HG03457 (cell line): ENCODE results near the gene ZNF415.
"Not testable (repeated sequence)": the region's sequence is repeated elsewhere in the genome, so short reads cannot be mapped to it uniquely, and the experiment has no call there.

ENCODE experiments used
- ATAC-seq: cut with Tn5 transposase; IDR thresholded peaks from one replicate; pipeline ENCODE4 v1.9.1; 2021; ENCODE audit warnings: moderate number of reproducible peaks; ENCODE audit not compliant: unreplicated experiment

Gene ZNF415

DNA sequence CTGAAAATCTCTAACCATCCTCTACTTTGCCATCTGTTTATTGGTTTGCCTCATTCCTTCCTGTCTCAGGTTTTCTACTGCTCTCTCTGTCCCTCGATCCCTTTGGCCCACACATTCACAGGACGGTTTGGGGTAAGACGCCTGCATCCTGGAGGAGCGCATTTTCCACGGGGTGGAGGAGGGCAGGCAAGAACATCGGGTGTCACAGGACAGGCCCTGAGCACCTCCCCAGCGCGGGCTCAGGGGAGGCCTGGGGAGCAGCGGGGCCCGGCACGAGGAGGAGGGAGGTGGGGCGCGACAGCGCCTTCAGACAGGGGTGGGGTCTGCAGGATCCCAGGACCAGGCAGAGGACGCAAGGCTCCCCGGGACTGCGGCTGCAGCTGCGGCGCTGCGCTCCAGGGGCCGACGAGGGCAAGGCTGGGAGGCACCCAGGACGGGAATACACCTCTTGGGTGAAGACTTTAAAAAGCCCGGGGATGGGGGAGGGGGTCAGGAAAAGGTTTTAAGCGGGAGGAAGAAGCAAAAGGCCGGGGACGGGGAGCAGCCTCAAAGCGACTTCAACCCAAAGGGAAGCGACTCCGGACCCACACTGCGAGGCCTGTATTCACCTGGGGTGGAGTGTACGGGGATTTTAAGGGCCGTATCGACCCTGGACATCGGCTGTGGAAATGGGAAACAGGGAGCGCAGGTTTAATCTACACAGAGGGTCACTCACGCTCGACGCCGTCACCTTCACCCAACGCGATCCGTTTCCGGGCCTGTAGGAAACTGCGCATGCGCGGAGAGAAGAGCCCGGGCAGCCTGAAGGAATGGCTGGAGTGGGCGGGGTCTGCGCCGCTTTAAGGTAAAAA is at the start of gene ZNF415:
Gene ZNF415, minus strand, starts transcription at position 770 of the 851 bp plus-strand sequence. CDS start 10,234 bp downstream, outside the sequence.
- no peak for ATAC-seq

DNA sequence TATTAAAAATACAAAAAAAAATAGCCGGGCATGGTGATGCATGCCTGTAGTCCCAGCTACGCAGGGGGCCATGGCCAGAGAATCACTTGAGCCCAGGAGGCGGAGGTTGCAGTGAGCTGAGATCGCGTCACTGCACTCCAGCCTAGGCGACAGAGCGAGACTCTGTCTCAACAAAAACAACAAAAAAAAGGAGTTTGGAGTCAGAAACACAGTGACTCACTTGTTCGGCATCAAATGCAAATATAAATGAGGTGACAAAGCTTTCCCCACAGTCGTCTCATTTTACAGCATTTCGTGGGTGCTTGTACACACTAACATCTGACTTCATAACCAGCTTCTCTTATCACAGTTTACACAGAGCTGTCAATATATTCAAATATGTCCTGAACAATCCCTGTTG is 49.5 kb upstream of the ZNF415 start:
- ATAC-seq: no peak

DNA sequence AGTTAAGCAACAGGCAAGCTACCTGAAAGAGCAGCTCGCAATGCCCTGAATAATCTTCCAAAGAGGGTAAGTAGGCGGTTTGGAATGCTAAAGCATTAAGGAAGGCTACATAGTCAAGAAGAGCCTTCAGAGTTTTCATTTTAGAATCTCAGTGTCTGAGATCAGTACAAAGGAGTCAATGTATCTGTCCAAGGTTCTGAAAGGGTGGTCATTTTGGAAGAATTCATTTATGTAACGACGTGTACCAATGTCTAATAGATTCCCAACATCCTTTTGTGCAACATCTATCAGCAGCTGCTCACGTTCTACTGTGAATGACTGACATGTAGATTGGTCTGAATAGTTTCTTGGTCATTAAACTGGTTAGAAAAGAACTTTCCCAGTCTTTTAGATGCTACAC is 45.3 kb upstream of the ZNF415 start:
- ATAC-seq: no peak

DNA sequence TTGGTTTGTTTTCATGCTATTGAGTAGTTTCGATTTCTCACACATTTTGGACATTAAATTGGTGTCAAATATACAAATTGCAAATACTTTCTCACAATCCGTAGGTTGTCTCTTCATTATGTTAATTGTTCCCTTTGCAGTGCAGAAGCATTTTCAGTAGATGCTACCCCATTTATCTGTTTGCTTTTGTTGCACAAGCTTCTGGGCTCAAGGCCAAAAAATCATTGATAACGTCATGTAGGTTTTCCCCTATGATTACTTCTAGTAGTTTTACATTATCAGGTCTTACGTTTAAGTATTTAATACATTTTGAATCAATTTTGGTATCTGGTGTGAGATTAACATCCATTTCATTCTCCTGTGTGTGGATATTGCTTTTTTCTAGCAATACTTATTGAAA is 40.2 kb upstream of the ZNF415 start:
- no peak for ATAC-seq

DNA sequence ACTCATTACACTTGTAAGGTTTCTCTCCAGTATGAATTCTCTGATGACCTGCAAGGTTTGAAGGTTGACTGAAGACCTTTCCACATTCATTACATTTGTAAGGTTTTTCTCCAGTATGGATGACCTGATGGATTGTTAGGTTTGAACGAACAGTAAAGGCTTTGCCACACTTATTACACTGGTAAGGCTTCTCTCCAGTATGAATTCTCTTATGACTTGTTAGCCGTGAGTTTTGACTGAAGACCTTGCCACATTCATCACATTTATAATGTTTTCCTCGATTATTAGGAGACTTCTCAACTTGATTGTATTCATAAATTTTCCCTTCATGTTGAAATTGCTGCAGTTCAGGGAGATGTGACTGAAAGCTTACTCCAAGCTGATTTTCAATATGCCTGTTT is 33.0 kb upstream of the ZNF415 start:
- no peak for ATAC-seq

DNA sequence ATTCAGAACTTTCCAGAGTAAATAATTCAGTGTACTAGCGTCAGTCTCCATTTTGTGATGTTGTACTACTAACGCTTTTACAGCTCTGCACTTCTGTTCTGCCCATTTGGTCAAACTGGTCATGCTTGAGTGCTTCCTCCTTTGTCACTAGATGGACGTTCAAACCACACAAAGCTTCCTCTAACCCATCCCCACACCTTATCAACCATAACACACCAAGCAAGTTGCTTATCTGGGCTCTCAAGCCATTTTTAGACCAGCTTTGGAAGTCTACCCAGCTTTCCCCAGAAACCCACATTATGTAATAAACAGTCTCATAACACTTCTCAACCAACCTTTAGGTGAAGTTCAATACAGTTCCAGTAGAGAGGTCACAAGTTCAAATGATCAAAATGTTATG is 28.4 kb upstream of the ZNF415 start:
- no peak for ATAC-seq

DNA sequence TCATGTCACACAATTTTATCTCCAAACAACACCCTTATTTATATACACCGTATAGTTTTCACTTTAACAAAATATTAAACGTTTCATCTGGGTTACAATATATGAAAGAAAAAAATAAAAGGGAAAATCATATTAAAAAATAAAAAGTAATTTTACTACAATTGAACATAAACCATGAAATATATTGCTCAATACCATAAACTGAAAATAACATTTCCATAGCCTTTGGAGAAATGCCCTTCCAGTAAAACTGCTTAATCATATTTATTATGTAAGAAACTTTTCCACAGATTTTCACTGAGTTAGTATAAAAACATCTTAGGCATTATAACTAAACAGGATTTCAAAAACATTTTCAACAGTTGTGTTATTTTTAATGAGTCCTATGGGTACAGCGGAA is 27.6 kb upstream of the ZNF415 start:
- ATAC-seq: no peak

DNA sequence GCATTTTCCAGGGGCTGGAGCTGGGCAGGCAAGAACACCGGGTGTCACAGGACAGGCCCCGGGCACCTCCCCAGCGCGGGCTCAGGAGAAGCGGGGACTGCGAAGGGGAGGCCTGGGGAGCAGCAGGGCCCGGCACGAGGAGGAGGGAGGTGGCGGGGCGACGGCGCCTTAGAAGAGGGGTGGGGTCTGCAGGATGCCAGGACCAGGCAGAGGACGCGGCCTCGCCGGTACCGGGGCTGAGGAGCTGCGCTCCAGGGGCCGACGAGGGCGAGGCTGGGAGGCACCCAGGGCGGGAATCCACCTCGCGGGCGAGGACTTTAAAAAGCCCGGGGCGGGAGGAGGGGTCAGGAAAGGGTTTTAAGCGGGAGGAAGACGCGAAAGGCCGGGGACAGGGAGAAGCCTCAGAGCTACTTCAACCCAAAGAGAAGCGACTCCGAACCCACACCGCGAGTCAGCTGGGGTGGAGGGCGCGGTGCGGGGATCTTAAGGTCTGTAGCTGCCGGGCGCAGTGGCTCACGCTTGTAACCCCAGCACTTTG is 25.5 kb upstream of the ZNF415 start:
- ATAC-seq: no peak

DNA sequence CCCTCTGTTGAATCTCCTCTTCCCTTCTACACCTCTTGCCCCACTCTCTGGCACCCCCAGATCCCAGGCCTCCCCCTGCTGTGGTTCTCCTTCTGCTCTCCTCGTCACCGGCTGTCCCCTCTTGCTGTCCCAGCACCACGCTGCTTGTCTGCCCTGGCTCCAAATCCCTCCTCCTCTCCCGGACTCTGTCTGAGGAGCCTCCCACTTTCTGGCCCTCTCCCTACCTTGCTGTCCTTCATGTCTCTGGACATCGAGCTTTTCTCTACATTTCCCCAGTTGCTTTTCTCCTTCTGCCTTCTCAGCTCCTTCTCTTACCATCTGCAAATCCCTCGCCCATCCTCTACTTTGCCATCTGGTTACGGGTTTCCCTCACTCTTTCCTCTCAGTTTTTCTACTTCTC is 24.9 kb upstream of the ZNF415 start:
- ATAC-seq: no peak

DNA sequence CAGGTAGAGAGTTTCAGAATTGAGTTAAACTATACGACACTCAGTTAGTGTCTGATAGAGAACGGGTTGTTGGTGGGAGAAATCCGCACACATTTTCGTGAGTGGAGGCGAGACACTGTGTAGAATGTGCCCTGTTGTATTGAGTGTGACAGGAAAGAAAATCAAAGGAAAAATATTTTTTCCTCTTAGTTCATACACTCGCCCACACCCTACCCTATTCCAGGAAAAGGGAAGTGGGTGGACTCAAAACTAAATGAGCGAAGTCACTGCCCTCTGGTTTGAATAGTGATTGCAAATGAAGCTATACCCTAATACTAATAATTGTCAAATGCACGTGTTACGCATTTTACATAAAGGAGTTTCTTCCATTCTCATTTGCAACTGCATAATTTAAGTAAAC is 24.1 kb upstream of the ZNF415 start:
- ATAC-seq: no peak

DNA sequence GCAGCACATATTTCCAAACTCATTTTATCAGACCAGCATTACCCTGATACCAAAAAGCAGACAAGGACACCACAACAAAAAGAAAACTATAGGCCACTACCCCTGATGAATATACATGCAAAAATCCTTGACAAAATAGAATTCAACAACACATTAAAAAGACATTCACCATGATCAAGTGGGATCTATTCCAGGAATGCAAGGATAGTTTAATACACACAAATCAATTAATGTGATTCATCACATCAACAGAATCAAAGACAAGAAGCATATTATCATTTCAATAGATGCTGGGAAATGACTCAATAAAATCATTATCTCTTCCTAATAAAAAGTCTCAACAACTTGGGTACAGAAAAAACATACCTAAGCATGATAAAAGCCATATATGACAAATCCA is 14.9 kb upstream of the ZNF415 start:
- ATAC-seq: no peak

DNA sequence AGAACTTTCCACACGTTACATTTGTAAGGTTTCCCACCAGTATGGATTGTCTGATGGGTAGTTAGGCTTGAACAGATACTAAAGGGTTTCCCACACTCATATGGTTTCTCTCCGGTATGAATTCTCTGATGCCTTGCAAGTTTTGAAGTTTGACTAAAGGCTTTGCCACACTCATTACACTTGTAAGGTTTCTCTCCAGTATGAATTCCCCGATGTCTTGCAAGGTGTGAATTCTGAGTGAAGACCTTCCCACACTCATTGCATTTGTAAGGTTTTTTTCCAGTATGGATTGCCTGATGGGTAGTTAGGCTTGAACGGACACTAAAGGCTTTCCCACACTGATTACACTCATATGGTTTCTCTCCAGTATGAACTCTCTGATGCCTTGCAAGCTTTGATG is 7.6 kb upstream of the ZNF415 start:
- no peak for ATAC-seq

DNA sequence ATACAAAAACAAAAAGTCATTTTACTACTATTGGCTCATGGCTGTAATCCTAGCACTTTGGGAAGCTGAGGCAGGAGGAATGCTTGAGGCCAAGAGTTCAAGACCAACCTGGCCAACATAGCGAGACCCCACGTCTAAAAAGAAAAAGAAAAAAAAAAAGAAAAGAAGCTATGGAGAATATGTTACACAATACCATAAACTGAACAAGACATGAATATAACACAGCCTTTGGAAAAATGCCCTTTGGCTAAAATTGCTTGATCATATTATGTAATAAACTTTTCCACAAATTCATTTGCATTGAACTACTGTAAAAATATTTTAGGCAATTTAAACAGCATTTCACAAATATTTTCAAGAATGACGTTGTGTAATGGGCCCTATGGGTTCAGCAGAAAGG is 3.7 kb upstream of the ZNF415 start:
- no peak for ATAC-seq

DNA sequence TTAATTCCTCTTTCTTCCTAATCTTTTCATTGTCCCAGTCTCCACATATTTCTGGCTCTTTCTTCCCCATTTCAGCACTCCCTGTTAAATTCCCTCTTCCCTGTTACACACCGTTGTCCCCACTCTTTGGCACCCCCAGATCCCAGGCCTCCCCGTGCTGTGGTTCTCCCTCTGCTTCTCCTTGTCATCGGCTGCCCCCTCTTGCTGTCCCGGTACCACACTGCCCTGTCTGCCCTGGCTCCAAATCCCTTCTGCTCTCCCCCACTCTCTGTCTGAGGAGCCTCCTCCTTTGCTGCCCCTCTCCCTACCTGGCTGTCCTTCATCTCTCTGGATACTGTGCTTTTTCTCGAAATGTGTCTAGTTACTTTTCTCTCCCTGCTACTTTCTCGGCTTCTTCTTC is 983 bp downstream of the ZNF415 start:
- no peak for ATAC-seq

DNA sequence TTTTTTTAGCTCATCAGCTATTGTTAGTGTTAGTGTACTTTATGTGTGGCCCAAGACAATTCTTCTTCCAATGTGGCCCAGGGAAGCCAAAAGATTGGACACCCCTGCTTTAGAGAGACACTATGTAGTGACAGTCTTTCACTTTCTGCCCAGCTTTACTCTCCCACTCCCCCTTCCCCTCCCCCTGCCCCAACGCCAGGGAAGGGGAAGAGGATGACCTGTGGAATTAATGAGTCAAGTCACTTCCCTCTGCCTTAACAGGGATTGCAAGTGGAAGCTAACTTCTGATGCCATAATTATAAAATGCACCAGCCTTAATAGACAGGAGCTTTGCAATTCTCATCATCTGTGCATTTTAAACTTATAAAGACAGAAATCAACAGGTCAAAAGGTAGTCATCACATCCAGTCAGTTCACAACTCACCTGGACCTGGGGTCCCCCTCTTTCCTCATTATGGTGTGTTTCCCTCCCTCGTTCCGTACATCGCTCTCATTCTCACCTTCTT is 1.6 kb downstream of the ZNF415 start:
- ATAC-seq: no peak

DNA sequence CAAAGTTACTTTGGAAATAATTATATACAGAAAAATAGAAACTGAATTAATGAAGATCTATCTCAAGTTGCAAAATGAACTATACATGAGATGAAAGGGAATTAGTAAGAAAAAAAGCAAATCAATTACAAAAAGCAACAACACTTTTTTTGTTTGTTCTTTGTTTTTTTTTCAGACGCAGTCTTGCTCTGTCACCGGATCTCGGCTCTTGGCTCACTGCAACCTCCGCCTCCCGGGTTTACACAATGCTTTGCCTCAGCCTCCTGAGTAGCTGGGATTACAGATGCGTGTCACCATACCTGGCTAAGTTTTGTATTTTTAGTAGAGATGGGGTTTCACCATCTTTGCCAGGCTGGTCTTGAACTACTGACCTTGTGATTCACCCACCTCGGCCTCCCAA is 2.2 kb downstream of the ZNF415 start:
- no peak for ATAC-seq

DNA sequence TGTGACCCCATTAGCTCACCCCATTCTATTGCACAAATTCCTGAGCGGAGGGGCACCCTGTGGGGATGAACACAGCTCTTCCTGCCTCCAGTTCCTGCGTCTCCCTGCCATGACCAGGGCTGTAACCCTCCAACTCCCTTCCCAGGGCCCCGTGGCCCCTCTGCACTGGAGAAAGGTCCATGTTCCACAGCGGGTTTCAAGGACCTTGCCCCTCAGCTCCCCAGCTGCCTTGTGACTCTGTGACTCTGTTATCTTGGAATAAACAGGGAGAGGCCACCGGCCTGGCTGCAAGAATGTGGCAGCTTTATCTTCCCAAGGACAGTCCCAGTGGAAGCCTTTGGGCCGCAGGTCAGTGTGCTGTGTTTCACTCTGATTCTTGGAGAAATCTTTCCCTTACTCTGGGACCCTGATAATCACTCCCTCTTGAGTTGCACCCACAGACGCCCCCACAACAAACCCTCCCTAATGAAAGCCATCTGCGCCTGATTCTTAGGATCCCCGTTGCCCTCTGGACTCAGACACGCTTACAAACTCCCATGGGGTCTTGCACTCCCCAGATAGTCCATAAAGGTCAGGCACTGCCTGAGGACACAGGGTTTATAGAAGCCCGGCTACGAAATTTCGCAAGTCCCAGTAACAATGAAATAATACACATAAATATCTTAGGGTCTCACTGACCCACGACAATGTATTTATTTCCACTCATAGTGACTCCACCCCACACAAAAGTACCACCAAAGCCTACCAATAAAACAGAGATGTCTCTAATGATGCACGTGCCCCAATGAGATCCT is 5.8 kb downstream of the ZNF415 start:
- ATAC-seq: not testable (repeated sequence)

DNA sequence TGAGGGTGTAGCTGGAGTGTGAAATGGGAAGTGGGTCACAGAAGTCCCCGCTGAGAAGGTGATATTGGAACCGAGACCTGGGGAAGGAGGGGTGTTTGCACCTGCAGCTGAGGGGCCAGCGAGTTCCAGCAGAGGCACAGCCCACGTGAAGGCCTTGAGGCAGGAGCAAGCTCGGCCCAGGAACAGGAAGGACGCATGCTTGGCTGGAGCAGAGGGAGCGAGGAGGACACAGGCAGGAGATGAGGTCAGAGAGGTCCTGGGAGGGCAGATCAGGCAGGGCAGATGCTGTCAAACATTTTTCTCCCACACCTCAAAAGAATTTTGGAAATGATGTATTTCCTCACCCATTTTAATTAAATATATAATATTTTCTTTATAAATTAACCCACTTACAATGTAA is 9.3 kb downstream of the ZNF415 start:
- no peak for ATAC-seq

DNA sequence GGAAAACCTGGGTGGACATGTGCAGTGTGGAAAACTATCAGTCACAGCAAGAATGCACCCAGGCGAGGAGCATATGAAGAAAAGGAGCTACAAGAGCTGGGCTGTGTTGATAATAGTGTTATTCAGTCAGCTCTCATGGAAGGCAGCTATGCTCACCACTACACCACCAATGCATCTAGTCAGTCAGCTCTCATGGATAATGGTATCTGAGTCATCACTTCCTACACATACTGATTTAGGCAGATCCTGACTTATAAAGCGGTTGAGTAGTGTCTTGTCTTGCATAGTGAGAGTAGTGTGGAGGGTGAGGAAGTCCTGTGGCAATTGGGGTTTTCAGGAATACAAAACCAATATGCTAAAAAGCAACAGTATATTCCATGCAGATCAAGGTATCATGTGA is 20.4 kb downstream of the ZNF415 start:
- ATAC-seq: no peak

DNA sequence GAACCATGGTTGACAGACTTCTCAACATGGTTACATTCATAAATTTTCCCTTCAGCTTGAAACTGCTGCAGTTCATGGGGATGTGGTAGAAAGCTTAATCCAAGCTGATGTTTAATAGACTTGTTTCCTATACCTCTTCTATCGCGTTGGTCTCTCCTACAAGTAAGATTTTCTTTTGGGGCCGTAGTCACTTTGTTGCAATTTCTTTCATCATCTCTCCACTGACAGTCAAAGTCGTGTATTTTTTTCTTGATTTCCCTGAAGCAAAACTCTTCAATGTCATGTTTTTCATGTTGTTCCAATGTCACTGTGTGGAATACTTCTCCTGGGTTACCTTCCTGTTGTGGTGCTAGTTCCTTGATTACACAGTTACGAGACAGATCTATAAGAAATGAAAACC is 23.2 kb downstream of the ZNF415 start:
- ATAC-seq: no peak

DNA sequence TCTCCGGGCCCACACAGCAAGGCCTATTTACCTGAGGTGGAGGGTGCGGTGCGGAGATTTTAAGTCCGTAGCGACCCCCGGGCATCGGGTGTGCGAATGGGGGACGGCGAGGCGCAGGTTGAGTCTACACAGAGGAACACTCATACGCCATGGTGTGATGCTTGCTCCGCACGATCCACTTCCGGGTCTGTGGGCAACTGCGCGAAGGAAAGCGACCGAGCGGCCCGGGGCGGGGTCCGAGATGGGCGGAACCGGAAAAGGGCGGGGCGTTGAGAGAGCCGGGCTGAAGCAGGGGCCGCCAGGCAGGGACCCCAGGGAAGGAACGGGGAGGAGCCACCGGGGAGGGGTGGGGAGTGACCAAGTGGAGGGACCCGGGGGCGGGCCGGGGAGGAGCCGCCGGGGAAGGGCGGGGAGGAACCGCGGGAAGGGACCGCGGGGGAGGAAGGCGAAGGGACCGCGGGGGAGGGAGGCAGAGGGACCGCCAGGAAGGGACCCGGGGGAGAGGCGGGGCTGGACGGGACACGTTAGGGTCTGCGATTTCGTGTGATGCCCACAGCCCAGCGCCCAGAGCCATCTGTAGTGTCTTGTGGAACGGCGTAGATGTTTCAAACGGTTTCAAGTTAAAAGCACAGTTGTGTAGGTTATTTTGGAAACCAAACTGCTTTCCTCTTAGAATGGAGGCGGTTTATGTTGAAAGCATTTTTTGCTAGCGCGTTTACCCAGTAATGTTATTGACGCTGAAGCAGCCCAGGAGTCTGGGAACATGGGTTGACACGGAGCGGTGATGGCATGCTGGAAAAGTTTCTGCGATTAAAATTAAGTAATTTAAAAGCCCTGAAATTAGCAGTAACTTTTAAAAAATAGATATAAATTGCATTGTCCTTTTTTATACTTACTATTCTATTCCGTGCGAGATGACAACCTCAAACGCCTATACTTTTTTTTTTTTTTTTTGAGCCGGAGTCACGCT is 29.2 kb downstream of the ZNF415 start, which contains the start of gene ZNF160:
Gene ZNF160, minus strand, starts transcription at position 189 of the 970 bp plus-strand sequence. CDS start 17,146 bp downstream, outside the sequence.
- ATAC-seq: peak; percentile 87
